ENCODE results near the gene TBC1D17. TPM values are rescaled to one million over a fixed set of nuclear protein-coding genes. Genes with fewer than 3 reads are reported as not detected.

The TBC1D17 gene
- total and polyA plus RNA-seq, 4 donors, result 11.3 to 27.9 (median 17.2) TPM

DNA sequence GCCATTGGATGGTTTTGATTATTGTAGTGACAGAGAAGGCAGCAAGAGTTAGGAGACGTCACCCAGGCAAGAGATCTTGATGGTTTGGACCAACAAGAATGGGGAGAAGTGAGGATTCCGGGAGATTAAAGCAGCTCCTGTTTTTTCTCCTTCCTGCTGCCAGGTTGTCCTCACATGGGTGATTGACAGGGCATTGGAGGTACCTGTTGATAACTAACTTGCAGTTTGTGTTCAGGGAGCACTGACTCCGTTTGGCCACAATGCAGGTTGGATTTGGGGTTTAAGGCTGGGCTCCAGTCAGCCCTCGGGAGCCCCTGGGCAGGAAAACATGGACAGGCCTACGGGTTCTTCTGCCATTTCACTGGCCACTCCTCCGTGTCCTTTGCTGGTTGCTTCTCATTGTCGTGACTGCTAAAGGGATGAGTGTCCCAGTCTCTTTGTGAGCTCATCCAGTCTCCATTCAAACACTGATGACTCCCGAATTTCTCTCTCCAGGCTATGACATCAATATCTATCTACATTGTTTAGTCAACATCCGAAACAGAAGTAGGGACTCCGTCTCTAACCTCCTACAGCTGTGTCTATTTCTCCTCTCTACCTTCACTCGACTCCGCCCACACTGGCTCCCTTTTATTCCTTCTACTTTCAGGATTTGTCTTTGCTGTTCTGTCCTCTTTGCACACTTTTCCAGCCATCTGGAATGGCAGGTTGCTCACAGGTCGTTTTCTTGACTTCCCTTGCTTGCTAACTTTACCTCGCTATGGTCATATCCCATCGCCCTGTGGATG, 27.9 kb upstream of the TBC1D17 start (continued):
- TF ChIP-seq, protein P1, sequence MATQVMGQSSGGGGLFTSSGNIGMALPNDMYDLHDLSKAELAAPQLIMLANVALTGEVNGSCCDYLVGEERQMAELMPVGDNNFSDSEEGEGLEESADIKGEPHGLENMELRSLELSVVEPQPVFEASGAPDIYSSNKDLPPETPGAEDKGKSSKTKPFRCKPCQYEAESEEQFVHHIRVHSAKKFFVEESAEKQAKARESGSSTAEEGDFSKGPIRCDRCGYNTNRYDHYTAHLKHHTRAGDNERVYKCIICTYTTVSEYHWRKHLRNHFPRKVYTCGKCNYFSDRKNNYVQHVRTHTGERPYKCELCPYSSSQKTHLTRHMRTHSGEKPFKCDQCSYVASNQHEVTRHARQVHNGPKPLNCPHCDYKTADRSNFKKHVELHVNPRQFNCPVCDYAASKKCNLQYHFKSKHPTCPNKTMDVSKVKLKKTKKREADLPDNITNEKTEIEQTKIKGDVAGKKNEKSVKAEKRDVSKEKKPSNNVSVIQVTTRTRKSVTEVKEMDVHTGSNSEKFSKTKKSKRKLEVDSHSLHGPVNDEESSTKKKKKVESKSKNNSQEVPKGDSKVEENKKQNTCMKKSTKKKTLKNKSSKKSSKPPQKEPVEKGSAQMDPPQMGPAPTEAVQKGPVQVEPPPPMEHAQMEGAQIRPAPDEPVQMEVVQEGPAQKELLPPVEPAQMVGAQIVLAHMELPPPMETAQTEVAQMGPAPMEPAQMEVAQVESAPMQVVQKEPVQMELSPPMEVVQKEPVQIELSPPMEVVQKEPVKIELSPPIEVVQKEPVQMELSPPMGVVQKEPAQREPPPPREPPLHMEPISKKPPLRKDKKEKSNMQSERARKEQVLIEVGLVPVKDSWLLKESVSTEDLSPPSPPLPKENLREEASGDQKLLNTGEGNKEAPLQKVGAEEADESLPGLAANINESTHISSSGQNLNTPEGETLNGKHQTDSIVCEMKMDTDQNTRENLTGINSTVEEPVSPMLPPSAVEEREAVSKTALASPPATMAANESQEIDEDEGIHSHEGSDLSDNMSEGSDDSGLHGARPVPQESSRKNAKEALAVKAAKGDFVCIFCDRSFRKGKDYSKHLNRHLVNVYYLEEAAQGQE (IDR thresholded peaks at IDR 0.05), result no peak
- TF ChIP-seq RAD21 (IDR thresholded peaks at IDR 0.05) (no peak), RXRA (IDR thresholded peaks at IDR 0.05) (no peak), GABPA (IDR thresholded peaks at IDR 0.05 in 1 of 2, conservative IDR thresholded peaks at IDR 0.05 in 1 of 2) (no peak)

DNA sequence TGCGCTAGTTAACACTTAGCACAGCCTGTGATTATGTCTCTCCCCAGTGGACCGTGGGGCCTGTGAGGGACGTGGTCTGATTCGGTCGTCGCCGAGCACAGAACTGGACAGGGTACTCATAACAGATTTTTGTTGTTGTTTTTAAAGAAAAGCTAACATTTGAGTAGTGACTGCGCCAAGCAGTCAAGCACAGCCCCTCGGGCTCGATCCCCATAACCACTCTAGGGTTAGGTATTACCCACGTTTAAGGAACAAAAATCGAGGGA, 27.3 kb upstream of the TBC1D17 start:
- Histone ChIP-seq H3K9me3 (ENCODE audit: control insufficient read depth in 4 of 4, low read length in 3 of 4) (no peaks in the 10 kb centered on the region), H3K36me3 (ENCODE audit: control insufficient read depth in 4 of 4, insufficient read depth in 3 of 4, low read depth in 1 of 4, low read length in 3 of 4) (peaks cover 0 to 2% (median 0%) of the 10 kb centered on the region in 4 donors), H3K27me3 (ENCODE audit: control insufficient read depth in 4 of 4, insufficient read depth in 4 of 4, low read length in 3 of 4) (no peaks in the 10 kb centered on the region), H3K4me3 (ENCODE audit: low read depth in 1 of 3, low read length in 3 of 3) (peak overlapping the region; percentile 57 to 92 (median 90)), H3K4me1 (ENCODE audit: control insufficient read depth in 4 of 4, insufficient read depth in 4 of 4, low read length in 3 of 4) (peaks cover 3 to 19% (median 13%) of the 10 kb centered on the region in 4 donors), H3K27ac (ENCODE audit: low read depth in 1 of 2, low read length in 2 of 2) (peak overlapping the region; percentile 99 to 100), H3K9ac (ENCODE audit: low read depth in 1 of 2, low read length in 2 of 2) (peak overlapping the region; percentile 29 to 92)
- no peak for DNase-seq (ENCODE audit: low spot score)
- WGBS, result 61% methylated on average over 12 of the region's 12 CpGs
- TF ChIP-seq EGR1 (IDR thresholded peaks at IDR 0.05; ENCODE audit: low read depth in 2 of 2), result no peak
- TF ChIP-seq, protein P2, sequence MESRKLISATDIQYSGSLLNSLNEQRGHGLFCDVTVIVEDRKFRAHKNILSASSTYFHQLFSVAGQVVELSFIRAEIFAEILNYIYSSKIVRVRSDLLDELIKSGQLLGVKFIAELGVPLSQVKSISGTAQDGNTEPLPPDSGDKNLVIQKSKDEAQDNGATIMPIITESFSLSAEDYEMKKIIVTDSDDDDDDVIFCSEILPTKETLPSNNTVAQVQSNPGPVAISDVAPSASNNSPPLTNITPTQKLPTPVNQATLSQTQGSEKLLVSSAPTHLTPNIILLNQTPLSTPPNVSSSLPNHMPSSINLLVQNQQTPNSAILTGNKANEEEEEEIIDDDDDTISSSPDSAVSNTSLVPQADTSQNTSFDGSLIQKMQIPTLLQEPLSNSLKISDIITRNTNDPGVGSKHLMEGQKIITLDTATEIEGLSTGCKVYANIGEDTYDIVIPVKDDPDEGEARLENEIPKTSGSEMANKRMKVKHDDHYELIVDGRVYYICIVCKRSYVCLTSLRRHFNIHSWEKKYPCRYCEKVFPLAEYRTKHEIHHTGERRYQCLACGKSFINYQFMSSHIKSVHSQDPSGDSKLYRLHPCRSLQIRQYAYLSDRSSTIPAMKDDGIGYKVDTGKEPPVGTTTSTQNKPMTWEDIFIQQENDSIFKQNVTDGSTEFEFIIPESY (IDR thresholded peaks at IDR 0.05), result no peak
- TF ChIP-seq, protein P1 (IDR thresholded peaks at IDR 0.05), result no peak
- TF ChIP-seq, protein P3, sequence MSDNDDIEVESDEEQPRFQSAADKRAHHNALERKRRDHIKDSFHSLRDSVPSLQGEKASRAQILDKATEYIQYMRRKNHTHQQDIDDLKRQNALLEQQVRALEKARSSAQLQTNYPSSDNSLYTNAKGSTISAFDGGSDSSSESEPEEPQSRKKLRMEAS (IDR thresholded peaks at IDR 0.05), result no peak
- no peak for TF ChIP-seq GABPA (IDR thresholded peaks at IDR 0.05 in 1 of 2, conservative IDR thresholded peaks at IDR 0.05 in 1 of 2)
- TF ChIP-seq, protein P4, sequence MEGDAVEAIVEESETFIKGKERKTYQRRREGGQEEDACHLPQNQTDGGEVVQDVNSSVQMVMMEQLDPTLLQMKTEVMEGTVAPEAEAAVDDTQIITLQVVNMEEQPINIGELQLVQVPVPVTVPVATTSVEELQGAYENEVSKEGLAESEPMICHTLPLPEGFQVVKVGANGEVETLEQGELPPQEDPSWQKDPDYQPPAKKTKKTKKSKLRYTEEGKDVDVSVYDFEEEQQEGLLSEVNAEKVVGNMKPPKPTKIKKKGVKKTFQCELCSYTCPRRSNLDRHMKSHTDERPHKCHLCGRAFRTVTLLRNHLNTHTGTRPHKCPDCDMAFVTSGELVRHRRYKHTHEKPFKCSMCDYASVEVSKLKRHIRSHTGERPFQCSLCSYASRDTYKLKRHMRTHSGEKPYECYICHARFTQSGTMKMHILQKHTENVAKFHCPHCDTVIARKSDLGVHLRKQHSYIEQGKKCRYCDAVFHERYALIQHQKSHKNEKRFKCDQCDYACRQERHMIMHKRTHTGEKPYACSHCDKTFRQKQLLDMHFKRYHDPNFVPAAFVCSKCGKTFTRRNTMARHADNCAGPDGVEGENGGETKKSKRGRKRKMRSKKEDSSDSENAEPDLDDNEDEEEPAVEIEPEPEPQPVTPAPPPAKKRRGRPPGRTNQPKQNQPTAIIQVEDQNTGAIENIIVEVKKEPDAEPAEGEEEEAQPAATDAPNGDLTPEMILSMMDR (IDR thresholded peaks at IDR 0.05; ENCODE audit: low read depth, low read length, missing input control), result no peak
- no peak for TF ChIP-seq HNF4G (IDR thresholded peaks at IDR 0.05)
- no peak for TF ChIP-seq FOXA2 (IDR thresholded peaks at IDR 0.05)
- no peak for TF ChIP-seq RAD21 (IDR thresholded peaks at IDR 0.05)
- TF ChIP-seq JUND (IDR thresholded peaks at IDR 0.05), result no peak
- no peak for TF ChIP-seq HNF4A (conservative IDR thresholded peaks at IDR 0.05)
